Measurements from ENCODE around the gene HOGA1.
"Not testable (repeated sequence)": the region's sequence is repeated elsewhere in the genome, so short reads cannot be mapped to it uniquely, and the experiment has no call there.

GRCh38 chr10:97560731-97561381 is 23.3 kb upstream of the HOGA1 start:
- not testable (repeated sequence) for TF ChIP-seq CTCF (IDR thresholded peaks at IDR 0.05; ENCODE audit: low read depth, low read length); MYC (IDR thresholded peaks at IDR 0.05; ENCODE audit: low read depth, low read length); POLR2A (IDR thresholded peaks at IDR 0.05; ENCODE audit: extremely low read depth, insufficient read length)
- TF ChIP-seq, protein P1, sequence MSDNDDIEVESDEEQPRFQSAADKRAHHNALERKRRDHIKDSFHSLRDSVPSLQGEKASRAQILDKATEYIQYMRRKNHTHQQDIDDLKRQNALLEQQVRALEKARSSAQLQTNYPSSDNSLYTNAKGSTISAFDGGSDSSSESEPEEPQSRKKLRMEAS (IDR thresholded peaks at IDR 0.05; ENCODE audit: low read depth, low read length), result not testable (repeated sequence)
